LNCAP (cell line): ENCODE data around the gene NEUROD2.

Source experiments
- TF ChIP-seq, protein P1 (sequence below): fragments of 450-650 bp; IDR thresholded peaks from 2 replicates; pipeline ENCODE4 v1.5.1; 2017; ENCODE audit warnings: mild to moderate bottlenecking

Gene NEUROD2

DNA sequence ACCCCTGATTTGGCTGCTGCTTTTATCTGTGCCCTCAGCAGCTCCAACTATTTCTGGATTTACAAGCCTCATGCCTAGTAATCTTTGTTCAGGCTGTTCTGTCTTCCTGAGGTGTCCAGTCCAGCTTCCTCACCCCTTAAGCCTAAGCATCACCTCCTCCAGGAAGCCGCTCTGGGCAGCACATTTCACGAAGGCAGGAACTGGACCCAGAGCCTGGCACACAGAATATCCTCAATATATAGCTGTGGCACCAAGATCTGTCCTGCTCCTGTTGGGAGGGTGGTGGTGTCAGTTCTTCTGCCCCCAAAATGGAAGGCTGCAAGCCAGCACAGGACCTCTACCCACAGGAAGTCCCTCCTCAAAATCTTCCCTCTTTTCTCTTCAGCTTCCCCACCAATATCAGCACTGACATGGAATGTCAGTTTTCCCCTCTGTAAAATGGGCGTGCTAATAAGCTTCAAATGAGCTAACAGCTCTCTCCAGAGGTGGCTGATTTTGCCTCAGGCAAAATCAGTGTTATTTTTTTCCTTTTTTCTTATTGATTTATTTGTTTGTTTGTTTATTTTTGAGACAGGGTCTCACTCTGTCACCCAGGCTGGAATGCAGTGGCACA, 6.9 kb upstream of the NEUROD2 start:
- TF ChIP-seq, protein P1, sequence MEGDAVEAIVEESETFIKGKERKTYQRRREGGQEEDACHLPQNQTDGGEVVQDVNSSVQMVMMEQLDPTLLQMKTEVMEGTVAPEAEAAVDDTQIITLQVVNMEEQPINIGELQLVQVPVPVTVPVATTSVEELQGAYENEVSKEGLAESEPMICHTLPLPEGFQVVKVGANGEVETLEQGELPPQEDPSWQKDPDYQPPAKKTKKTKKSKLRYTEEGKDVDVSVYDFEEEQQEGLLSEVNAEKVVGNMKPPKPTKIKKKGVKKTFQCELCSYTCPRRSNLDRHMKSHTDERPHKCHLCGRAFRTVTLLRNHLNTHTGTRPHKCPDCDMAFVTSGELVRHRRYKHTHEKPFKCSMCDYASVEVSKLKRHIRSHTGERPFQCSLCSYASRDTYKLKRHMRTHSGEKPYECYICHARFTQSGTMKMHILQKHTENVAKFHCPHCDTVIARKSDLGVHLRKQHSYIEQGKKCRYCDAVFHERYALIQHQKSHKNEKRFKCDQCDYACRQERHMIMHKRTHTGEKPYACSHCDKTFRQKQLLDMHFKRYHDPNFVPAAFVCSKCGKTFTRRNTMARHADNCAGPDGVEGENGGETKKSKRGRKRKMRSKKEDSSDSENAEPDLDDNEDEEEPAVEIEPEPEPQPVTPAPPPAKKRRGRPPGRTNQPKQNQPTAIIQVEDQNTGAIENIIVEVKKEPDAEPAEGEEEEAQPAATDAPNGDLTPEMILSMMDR = no peak

DNA sequence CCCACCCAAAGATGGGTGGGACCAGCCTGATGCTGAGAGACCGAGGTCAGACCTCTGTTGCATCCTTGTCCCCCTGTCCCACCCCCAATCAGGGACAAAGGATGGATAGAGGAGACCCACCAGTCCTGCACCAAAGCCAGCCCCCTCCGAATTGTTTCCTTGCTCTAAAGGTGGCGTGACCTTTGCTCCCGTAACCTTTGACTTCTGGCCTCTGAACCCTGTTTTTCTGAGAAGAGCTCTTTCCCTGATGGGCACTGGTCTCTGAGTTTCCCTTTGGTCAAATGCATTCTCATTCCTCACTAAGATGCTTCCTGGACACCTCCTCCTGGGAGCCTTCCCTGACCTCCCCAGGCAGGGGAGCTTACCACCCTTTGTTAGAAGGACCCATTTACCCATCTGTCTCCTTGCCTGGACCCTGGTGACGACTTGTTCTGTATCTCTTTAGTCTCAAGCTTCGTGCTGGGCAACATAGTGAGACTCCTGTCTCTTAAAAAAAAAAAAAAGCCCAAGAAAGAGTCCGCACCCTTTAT, 5.3 kb upstream of the NEUROD2 start:
- TF ChIP-seq, protein P1 = no peak

DNA sequence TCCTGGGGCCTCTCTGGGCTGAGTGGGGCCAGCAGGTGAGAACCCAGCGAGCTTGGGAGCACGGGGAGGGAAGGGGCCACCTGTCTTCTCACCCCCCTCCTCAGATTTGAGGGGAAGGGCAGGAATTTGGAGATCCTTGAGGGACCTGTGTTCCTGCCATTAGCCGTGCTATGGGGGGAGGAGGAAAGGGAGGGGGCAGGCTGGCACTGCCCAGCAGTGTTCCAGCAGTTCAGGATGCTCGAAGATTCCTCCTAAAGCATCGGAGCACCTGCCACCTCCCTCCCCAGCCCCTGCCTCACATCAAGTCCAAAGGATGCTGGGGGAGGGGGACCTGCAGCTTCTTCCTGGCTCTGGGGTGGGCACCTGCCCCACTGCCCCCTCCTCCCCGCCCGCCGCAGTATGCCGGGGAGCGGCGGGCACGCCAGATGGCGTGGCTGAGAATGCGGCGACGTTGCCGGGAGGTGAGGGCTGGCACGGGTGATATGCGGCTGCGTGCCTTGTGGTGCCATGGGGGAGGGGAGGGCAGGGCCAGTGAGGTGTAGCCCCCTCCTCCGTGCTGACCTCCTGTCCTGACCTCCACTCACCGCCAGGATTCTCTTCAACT, 4.7 kb upstream of the NEUROD2 start:
- TF ChIP-seq, protein P1 = no peak

GRCh38 chr17:39611401-39612112, 3.8 kb upstream of the NEUROD2 start:
- TF ChIP-seq, protein P1 = no peak

DNA sequence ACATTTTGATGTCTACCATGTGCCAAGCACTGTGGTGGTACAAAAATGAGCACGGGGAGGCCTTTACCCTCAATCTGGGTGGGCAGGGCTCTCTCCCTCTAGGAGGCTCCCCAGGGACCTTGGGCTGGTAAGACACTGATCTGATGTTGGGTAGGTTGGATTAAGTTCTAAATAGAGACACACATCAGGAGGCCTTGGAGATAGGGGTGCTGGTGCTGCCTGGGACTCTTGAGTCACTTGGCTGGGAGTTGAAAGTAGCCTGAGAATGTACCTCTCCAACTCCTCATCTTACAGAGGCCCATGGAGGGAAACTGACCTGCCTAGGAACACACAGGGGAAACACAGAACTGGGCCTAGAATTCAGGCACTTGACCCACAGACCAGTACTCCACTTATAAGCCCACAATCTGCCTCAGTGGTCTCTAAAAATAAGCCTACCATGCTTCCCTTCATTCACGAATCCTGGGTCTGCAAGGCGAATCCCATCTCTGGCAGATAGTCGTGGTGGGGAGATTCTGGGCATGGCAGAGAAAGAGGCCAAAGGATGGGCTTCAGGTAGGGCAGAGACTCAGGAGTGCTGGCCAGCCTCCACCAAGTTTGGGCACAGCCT, 1.8 kb upstream of the NEUROD2 start:
- TF ChIP-seq, protein P1 = no peak

GRCh38 chr17:39608142-39608981, 642 bp upstream of the NEUROD2 start:
- TF ChIP-seq, protein P1 = no peak
